ENCODE measurements around the gene POLR2A. TPM values are rescaled to one million over a fixed set of nuclear protein-coding genes. Genes with fewer than 3 reads are reported as not detected.
A peak's percentile ranks its signal among the peaks of the same experiment; 100 is the strongest.

The POLR2A gene
- total and polyA plus RNA-seq, 2 donors (not counting 3 experiments of a cell fraction or from before 2014, with no cell fraction given): 45.9 to 145 TPM

DNA sequence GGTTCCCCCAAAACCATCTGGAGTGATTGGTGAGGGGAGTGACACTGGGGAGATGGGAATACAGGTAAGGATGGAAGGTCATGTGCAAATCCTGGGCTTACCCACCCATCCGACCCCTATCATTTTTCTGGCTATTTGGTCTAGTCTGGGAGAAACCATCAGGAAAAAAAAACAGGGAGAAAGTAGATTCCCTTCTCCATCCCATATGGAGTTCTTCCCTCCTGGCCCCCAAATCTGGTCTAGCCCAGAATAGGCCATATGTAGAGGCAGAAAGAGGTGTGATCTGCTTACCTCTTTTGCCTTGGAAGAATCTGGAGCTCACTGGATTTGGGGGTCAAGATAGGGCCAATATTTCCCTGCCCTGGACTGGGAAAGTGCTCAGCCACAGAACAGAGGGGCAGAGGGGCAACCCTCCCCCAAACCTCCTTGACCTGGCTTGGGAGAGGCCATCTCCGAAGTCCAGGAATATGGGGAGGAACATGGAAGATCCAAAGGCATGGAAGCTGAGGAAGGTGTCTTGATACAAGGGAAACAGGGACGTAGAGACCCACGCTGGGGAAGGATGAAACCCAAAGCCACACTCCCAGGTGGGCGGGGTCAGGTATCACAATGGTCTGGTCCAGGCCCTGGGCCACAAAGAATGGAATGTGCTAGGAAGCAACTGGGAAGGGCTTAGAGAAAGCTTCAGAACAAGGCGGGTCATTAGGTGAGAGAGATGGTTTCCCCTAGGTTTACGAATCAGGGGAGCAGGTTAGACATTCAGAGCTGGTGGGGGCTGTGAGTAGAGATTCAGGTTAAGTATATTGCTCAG is 23.1 kb upstream of the POLR2A start:
- BruUV-seq (replicated peaks): TSS peak; percentile 22
- dilution Hi-C loops (cut with MboI; ENCODE audit: extremely low pct_ligation_motif_present, low sequenced_read_pairs): no loop called here

More for the DNA sequence above, 23.1 kb upstream of the POLR2A start:
- Histone ChIP-seq H3K27ac (ENCODE audit: insufficient read depth, low read depth, low read length) (no peak overlapping the region), H3K4me2 (ENCODE audit: insufficient read depth, low read length) (no peak overlapping the region), H3K4me3 (replicated peaks in 1 of 3; ENCODE audit: insufficient read depth in 1 of 3, low read depth in 1 of 3, low read length in 3 of 3) (no peak overlapping the region), H4K20me1 (replicated peaks; ENCODE audit: control insufficient read depth, extremely low read depth, insufficient read depth, low read length) (no peaks in the 10 kb centered on the region), H2AFZ (ENCODE audit: low read depth, low read length) (no peak overlapping the region), H3K9me3 (replicated peaks; ENCODE audit: control insufficient read depth, insufficient read depth, low read length) (no peaks in the 10 kb centered on the region), H3K36me3 (ENCODE audit: control insufficient read depth in 2 of 2, extremely low read depth in 1 of 2, insufficient read depth in 2 of 2, low read length in 2 of 2) (peaks cover 0 to 13% of the 10 kb centered on the region in 2 experiments), H3K9me1 (replicated peaks; ENCODE audit: control insufficient read depth, extremely low read depth, insufficient read depth, low read length) (no peaks in the 10 kb centered on the region), H3K79me2 (ENCODE audit: control insufficient read depth, insufficient read depth, low read length) (no peaks in the 10 kb centered on the region), H3K9ac (replicated peaks; ENCODE audit: extremely low read depth, insufficient read depth, low read length) (no peak overlapping the region), H3K4me1 (ENCODE audit: control insufficient read depth, extremely low read depth, insufficient read depth, low read length) (no peaks in the 10 kb centered on the region), H3K27me3 (ENCODE audit: control insufficient read depth in 2 of 2, insufficient read depth in 2 of 2, low read length in 2 of 2) (no peaks in the 10 kb centered on the region)
- DNase-seq (ENCODE audit: low read depth, low spot score) (no peak), FAIRE-seq (no peak)
- intact Hi-C loops (cut with micrococcal nuclease): no loop called here
- TF ChIP-seq, protein P1, sequence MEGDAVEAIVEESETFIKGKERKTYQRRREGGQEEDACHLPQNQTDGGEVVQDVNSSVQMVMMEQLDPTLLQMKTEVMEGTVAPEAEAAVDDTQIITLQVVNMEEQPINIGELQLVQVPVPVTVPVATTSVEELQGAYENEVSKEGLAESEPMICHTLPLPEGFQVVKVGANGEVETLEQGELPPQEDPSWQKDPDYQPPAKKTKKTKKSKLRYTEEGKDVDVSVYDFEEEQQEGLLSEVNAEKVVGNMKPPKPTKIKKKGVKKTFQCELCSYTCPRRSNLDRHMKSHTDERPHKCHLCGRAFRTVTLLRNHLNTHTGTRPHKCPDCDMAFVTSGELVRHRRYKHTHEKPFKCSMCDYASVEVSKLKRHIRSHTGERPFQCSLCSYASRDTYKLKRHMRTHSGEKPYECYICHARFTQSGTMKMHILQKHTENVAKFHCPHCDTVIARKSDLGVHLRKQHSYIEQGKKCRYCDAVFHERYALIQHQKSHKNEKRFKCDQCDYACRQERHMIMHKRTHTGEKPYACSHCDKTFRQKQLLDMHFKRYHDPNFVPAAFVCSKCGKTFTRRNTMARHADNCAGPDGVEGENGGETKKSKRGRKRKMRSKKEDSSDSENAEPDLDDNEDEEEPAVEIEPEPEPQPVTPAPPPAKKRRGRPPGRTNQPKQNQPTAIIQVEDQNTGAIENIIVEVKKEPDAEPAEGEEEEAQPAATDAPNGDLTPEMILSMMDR (IDR thresholded peaks at IDR 0.05; ENCODE audit: extremely low read depth in 1 of 2, insufficient read depth in 1 of 2, low read depth in 1 of 2, low read length in 2 of 2): no peak
- TF ChIP-seq MYC (IDR thresholded peaks at IDR 0.05; ENCODE audit: low read depth, low read length): no peak
- TF ChIP-seq JUN (IDR thresholded peaks at IDR 0.05; ENCODE audit: borderline replicate concordance, insufficient read depth, insufficient read length, low read depth): no peak
- TF ChIP-seq MAX (IDR thresholded peaks at IDR 0.05; ENCODE audit: insufficient read depth, insufficient read length): no peak
- TF ChIP-seq POLR2A (IDR thresholded peaks at IDR 0.05; ENCODE audit: low read depth, low read length): no peak
- no peak for TF ChIP-seq POLR2AphosphoS5 (IDR thresholded peaks at IDR 0.05; ENCODE audit: insufficient read depth, low read depth, low read length)
- no peak for TF ChIP-seq FOS (IDR thresholded peaks at IDR 0.05; ENCODE audit: borderline replicate concordance, insufficient read depth, low read length)
- TF ChIP-seq GATA2 (IDR thresholded peaks at IDR 0.05; ENCODE audit: insufficient read depth, insufficient read length, low read depth, low read length): no peak
- no peak for TF ChIP-seq EZH2 (IDR thresholded peaks at IDR 0.05; ENCODE audit: borderline replicate concordance, low read depth, low read length, severe bottlenecking)
- POLR2A ChIA-PET: no interaction called here
- CTCF ChIA-PET: interaction anchor here (0.8 kb wide), 1 partner anchor 57 kb away, joined by 3 read pairs; the partner anchor contains the start of gene TMEM256

All from endothelial cell of umbilical vein (primary cell).